Measurements from ENCODE around the gene CNTN4.

GRCh38 chr3:2092758-2093157 is 5.9 kb upstream of the CNTN4 start:
- TF ChIP-seq CTCF (IDR thresholded peaks at IDR 0.05) (no peak), POLR2A (IDR thresholded peaks at IDR 0.05) (no peak)

Measured in breast epithelium (tissue), 3 donors.